Measurements from ENCODE around the gene FOXP1. TPM values are rescaled to one million over a fixed set of nuclear protein-coding genes. Genes with fewer than 3 reads are reported as not detected.

FOXP1 gene
- total RNA-seq, 1 experiment from 2014 or later = 75.3 TPM

- no peak overlapping the region for H3K4me3 Mint-ChIP-seq
- H3K79me2 ChIP-seq (ENCODE audit: insufficient read depth, low read length) = no peaks in the 10 kb centered on the region
- H3K23ac ChIP-seq (ENCODE audit: insufficient read length, low read depth, low read length) = no peak overlapping the region
- H3K79me1 ChIP-seq (ENCODE audit: insufficient read depth, low read depth, low read length, poor library complexity, severe bottlenecking) = no peaks in the 10 kb centered on the region
- H3K18ac ChIP-seq (ENCODE audit: insufficient read length, low read depth, low read length) = no peak overlapping the region
- TF ChIP-seq CTCF (conservative IDR thresholded peaks at IDR 0.05) = no peak
- no peak overlapping the region for H4K5ac ChIP-seq (ENCODE audit: insufficient read length, low read depth, low read length)
- H3K56ac ChIP-seq (ENCODE audit: insufficient read length, low read depth, low read length) = no peak overlapping the region
- no peak overlapping the region for H3K27ac ChIP-seq (ENCODE audit: insufficient read length, low read depth, low read length)
- H2BK5ac ChIP-seq (ENCODE audit: insufficient read length, low read length) = no peak overlapping the region
- H3K9ac ChIP-seq (ENCODE audit: extremely low read depth, insufficient read length, low read length) = no peak overlapping the region
- no peak overlapping the region for H3T11ph ChIP-seq (ENCODE audit: low read length)
- no peaks in the 10 kb centered on the region; the same call in 1 of the 2 replicates for H3K4me1 ChIP-seq (ENCODE audit: insufficient read depth, low read length)
- no peak for DNase-seq
- H3K23me2 ChIP-seq (ENCODE audit: insufficient read length, low read depth, low read length, poor library complexity, severe bottlenecking) = no peaks in the 10 kb centered on the region
- no peak overlapping the region for H2BK12ac ChIP-seq (ENCODE audit: insufficient read length, low read depth, low read length)
- H3K27me3 ChIP-seq (ENCODE audit: insufficient read depth, low read length) = no peaks in the 10 kb centered on the region
- H4K20me1 ChIP-seq (ENCODE audit: control insufficient read depth, insufficient read depth, insufficient read length) = no peaks in the 10 kb centered on the region
- H3K4me2 ChIP-seq (ENCODE audit: insufficient read depth, insufficient read length, low read length) = no peak overlapping the region
- H2BK20ac ChIP-seq (ENCODE audit: low read depth, low read length, poor library complexity, severe bottlenecking) = no peak overlapping the region
- no peak overlapping the region for H4K91ac ChIP-seq (ENCODE audit: insufficient read length, low read depth, low read length)
- no peak overlapping the region for H2BK15ac ChIP-seq (ENCODE audit: low read depth, low read length)
- H3K14ac ChIP-seq (ENCODE audit: insufficient read depth, low read length) = no peak overlapping the region
- no peak overlapping the region for H4K8ac ChIP-seq (replicated peaks; ENCODE audit: insufficient read length, low read depth, low read length)
- H2BK120ac ChIP-seq (ENCODE audit: low read depth, low read length, poor library complexity, severe bottlenecking) = no peak overlapping the region
- no peak overlapping the region for H2AFZ ChIP-seq (ENCODE audit: low read length)
- peaks cover 0 to 6% (median 0%) of the 10 kb centered on the region in 3 experiments; a peak in 2 of 7 replicates for H3K36me3 Mint-ChIP-seq (ENCODE audit: insufficient read depth in 1 of 3, low read depth in 3 of 3)
- no peaks in the 10 kb centered on the region for H3K27me3 Mint-ChIP-seq (ENCODE audit: low read depth)
- H3K9me3 ChIP-seq (ENCODE audit: control insufficient read depth, low read depth, low read length) = no peaks in the 10 kb centered on the region
- no peak overlapping the region for H3K27ac Mint-ChIP-seq
- H3K4me1 Mint-ChIP-seq = peaks cover 20 to 22% of the 10 kb centered on the region in 2 experiments
- WGBS (ENCODE audit: extremely low coverage, insufficient read length, low lambda C conversion rate) = no CpG with 5 or more reads among the region's 2 CpGs
- no peak overlapping the region for H2AK5ac ChIP-seq (ENCODE audit: insufficient read length, low read length)
- no peaks in the 10 kb centered on the region for H3K9me3 Mint-ChIP-seq
- no peak overlapping the region for H3K4ac ChIP-seq (ENCODE audit: low read depth, low read length)
Measured at GRCh38 chr3:71002298-71002697, 581.2 kb downstream of the FOXP1 start.

Measured in H9 (cell line).